Osteoblast (primary cell): ENCODE data around the gene TRERF1. TPM values are rescaled to one million over a fixed set of nuclear protein-coding genes. Genes with fewer than 3 reads are reported as not detected.

ENCODE experiments used
- DNase-seq: peaks from one replicate; pipeline ENCODE4 v3.0.0; 2011; ENCODE audit warnings: low spot score, mixed read lengths; ENCODE audit not compliant: insufficient read length; ENCODE audit errors: missing footprints
- H2AFZ ChIP-seq: 2 replicates; pipeline ENCODE4 v1.6.0; 2011; ENCODE audit warnings: mild to moderate bottlenecking, low read length
- H3K27ac ChIP-seq: 2 replicates; pipeline ENCODE4 v1.5.1; 2011; ENCODE audit warnings: mild to moderate bottlenecking, low read depth, low read length, moderate library complexity
- H3K27me3 ChIP-seq: 2 replicates; pipeline ENCODE4 v1.6.0; 2012; ENCODE audit warnings: mild to moderate bottlenecking, control low read depth, inconsistent platforms, low read length, moderate library complexity; ENCODE audit not compliant: insufficient read depth
- H3K36me3 ChIP-seq: 2 replicates; pipeline ENCODE4 v1.5.1; 2011; ENCODE audit warnings: mild to moderate bottlenecking, low read length, control low read depth, moderate library complexity; ENCODE audit not compliant: insufficient read depth
- H3K4me1 ChIP-seq: 2 replicates; pipeline ENCODE4 v1.5.1; 2011; ENCODE audit warnings: mild to moderate bottlenecking, low read length, control low read depth, moderate library complexity; ENCODE audit not compliant: insufficient read depth
- H3K4me2 ChIP-seq: 2 replicates; pipeline ENCODE4 v1.6.0; 2011; ENCODE audit warnings: mild to moderate bottlenecking, low read length; ENCODE audit not compliant: insufficient read depth
- H3K4me3 ChIP-seq: fragments of 200-600 bp; sonication (generic); 3 replicates; pipeline ENCODE4 v1.5.1; 2012; ENCODE audit warnings: mild to moderate bottlenecking, low read length, inconsistent platforms; ENCODE audit not compliant: insufficient read depth
- H3K79me2 ChIP-seq: 2 replicates; pipeline ENCODE4 v1.6.0; 2012; ENCODE audit warnings: mild to moderate bottlenecking, low read length, control low read depth, inconsistent platforms; ENCODE audit not compliant: insufficient read depth
- H3K9me3 ChIP-seq: 2 replicates; pipeline ENCODE4 v1.5.1; 2011; ENCODE audit warnings: low read depth, low read length, control low read depth
- H4K20me1 ChIP-seq: 2 replicates; pipeline ENCODE4 v1.6.0; 2012; ENCODE audit warnings: mild to moderate bottlenecking, low read length, control low read depth; ENCODE audit not compliant: insufficient read depth
- total RNA-seq: library from RNA; depleted of rRNA; stranded (reverse); fragments of >200 nt; gene quantifications from 2 replicates; pipeline ENCODE4 v1.2.3, GENCODE V29; 2012
- TF ChIP-seq, protein P1 (sequence below): IDR thresholded peaks from 2 replicates; pipeline ENCODE4 v1.5.1; 2011; ENCODE audit warnings: mild to moderate bottlenecking, low read depth, low read length, moderate library complexity; ENCODE audit errors: extremely low read depth

Gene TRERF1
- total RNA-seq, 1 donor: 4.7 TPM

GRCh38 chr6:42294759-42295158 is 157.0 kb downstream of the TRERF1 start:
- Histone ChIP-seq H3K27ac (peak overlapping the region; percentile 31), H3K4me1 (peaks cover 17% of the 10 kb centered on the region), H3K9me3 (no peaks in the 10 kb centered on the region), H3K36me3 (peaks cover 4% of the 10 kb centered on the region), H3K79me2 (peaks cover 6% of the 10 kb centered on the region), H3K27me3 (no peaks in the 10 kb centered on the region), H3K4me3 (no peak overlapping the region), H4K20me1 (peaks cover 3% of the 10 kb centered on the region), H3K4me2 (no peak overlapping the region), H2AFZ (no peak overlapping the region)
- TF ChIP-seq, protein P1, sequence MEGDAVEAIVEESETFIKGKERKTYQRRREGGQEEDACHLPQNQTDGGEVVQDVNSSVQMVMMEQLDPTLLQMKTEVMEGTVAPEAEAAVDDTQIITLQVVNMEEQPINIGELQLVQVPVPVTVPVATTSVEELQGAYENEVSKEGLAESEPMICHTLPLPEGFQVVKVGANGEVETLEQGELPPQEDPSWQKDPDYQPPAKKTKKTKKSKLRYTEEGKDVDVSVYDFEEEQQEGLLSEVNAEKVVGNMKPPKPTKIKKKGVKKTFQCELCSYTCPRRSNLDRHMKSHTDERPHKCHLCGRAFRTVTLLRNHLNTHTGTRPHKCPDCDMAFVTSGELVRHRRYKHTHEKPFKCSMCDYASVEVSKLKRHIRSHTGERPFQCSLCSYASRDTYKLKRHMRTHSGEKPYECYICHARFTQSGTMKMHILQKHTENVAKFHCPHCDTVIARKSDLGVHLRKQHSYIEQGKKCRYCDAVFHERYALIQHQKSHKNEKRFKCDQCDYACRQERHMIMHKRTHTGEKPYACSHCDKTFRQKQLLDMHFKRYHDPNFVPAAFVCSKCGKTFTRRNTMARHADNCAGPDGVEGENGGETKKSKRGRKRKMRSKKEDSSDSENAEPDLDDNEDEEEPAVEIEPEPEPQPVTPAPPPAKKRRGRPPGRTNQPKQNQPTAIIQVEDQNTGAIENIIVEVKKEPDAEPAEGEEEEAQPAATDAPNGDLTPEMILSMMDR: no peak
- peak; percentile 88 for DNase-seq

DNA sequence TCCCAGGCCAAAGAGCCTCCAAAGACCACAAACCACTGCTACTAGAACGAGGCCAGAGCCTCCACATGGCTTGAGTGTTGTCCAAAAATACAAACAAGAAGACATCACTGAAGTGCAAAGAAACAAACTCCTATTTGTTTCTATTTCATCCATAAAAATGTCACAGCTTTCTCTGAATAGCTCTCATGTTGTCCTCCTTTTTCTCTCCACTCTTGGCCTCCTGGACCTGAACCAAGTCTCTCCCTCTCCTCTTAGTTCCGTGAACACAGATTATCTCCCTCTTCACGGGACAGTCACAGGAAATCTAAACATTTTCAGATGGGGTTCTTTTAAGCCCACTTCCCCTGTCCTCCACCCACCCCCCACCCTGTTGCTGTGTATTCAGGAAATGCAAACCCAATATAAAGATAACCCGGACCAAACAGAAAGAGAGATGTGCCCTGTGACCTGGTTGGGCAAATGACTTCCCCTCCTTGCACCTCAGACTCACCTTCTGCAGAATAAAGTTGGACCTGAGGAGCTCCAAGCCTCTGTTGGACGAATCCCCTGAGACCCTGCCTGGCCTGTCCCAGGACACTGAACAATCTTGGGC is 158.2 kb downstream of the TRERF1 start:
- Histone ChIP-seq H2AFZ (no peak overlapping the region), H3K27me3 (no peaks in the 10 kb centered on the region), H3K4me2 (no peak overlapping the region), H3K9me3 (no peaks in the 10 kb centered on the region), H4K20me1 (peaks cover 3% of the 10 kb centered on the region), H3K36me3 (peaks cover 4% of the 10 kb centered on the region), H3K79me2 (peaks cover 6% of the 10 kb centered on the region), H3K4me1 (peaks cover 17% of the 10 kb centered on the region), H3K4me3 (no peak overlapping the region), H3K27ac (no peak overlapping the region)
- TF ChIP-seq, protein P1: no peak
- DNase-seq: no peak

DNA sequence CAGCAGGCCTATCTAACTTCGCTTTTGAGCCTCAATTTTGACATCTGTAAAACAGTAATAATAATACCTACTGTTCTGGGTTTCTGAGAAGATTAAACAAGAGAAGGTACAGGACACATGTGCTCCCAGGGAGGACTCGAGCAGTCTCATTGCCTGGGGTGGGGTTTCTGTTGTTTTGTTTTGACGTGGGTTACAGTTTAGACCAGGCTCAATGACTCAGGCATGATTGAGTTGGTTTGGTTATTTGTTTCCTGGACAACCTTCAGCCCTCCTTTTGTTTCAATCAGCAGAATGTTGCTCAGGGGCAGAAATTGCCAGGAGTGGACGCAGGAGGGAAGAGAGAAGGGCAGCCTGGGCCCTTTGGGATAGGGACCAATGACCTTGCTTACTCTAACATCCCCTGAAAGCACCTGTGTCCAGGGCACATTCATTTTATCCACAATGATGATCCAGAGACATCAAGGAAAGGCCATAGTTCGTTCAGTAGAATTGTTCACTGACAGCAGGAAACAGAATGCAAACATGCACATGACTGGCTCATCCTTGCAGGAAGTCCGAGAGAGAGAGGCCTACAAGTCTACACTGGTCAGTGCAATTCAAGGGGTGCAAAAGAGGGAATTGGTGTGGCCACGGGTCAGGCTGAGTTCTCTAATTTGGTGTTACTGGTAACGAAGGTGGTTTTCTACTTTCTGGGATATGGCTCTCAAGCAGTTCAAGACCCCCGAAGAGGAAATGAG is 159.6 kb downstream of the TRERF1 start:
- H3K4me2 ChIP-seq: no peak overlapping the region
- peak; percentile 86 for DNase-seq

GRCh38 chr6:42287756-42288155 is 164.0 kb downstream of the TRERF1 start:
- no peaks in the 10 kb centered on the region for H3K36me3 ChIP-seq
- no peaks in the 10 kb centered on the region for H4K20me1 ChIP-seq
- no peaks in the 10 kb centered on the region for H3K27me3 ChIP-seq
- no peaks in the 10 kb centered on the region for H3K9me3 ChIP-seq
- DNase-seq: no peak
- H3K4me2 ChIP-seq: no peak overlapping the region
- no peak overlapping the region for H3K27ac ChIP-seq
- TF ChIP-seq, protein P1: no peak
- H3K4me1 ChIP-seq: peaks cover 6% of the 10 kb centered on the region
- H3K79me2 ChIP-seq: peaks cover 2% of the 10 kb centered on the region
- no peak overlapping the region for H3K4me3 ChIP-seq
- H2AFZ ChIP-seq: no peak overlapping the region

More for the DNA sequence above, 159.6 kb downstream of the TRERF1 start:
- Histone ChIP-seq H2AFZ (no peak overlapping the region), H3K4me1 (peaks cover 17% of the 10 kb centered on the region), H3K27ac (peak overlapping the region; percentile 40), H3K36me3 (peaks cover 4% of the 10 kb centered on the region), H3K79me2 (peaks cover 8% of the 10 kb centered on the region), H3K9me3 (no peaks in the 10 kb centered on the region), H3K4me3 (no peak overlapping the region), H3K27me3 (no peaks in the 10 kb centered on the region), H4K20me1 (peaks cover 3% of the 10 kb centered on the region)
- TF ChIP-seq, protein P1: no peak
